ENCODE results near the gene AOX1. TPM values are rescaled to one million over a fixed set of nuclear protein-coding genes. Genes with fewer than 3 reads are reported as not detected.

Gene AOX1
- total RNA-seq, 1 experiment from 2014 or later: 3.0 TPM

DNA sequence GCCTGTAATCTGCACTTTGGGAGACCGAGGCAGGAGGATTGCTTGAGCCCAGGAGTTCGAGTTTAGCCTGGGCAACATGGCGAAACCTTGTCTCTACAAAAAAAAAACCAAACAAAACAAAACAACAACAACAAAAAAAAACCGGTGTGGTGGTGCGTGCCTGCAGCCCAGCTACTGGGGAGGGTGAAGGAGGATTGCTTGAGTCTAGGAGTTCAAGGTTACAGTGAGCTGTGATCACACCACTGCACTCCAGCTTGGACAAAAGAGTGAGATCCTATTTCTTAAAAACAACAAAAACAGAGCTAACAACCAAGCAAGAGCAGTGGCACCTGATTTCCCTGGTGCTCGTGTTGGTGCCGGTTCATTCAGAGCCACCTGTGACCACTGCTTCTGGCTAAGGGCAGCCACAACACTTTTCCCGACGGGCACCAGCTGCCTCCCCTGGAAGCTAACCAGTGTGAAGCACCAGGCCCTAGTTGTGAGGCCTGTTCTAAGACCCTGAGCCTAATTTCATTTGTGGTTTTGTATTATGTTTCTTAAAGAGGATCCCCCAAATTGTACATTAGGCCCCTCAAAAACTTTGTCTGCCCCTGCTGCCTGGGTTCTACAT is 1.3 kb downstream of the AOX1 start:
- TF ChIP-seq TCF7L2 (IDR thresholded peaks at IDR 0.05; ENCODE audit: low read depth, low read length) (no peak), POLR2AphosphoS5 (IDR thresholded peaks at IDR 0.05; ENCODE audit: low read depth, low read length) (no peak), SIN3A (IDR thresholded peaks at IDR 0.05; ENCODE audit: borderline replicate concordance, insufficient read depth, low read depth, low read length) (no peak)
- TF ChIP-seq, protein P1, sequence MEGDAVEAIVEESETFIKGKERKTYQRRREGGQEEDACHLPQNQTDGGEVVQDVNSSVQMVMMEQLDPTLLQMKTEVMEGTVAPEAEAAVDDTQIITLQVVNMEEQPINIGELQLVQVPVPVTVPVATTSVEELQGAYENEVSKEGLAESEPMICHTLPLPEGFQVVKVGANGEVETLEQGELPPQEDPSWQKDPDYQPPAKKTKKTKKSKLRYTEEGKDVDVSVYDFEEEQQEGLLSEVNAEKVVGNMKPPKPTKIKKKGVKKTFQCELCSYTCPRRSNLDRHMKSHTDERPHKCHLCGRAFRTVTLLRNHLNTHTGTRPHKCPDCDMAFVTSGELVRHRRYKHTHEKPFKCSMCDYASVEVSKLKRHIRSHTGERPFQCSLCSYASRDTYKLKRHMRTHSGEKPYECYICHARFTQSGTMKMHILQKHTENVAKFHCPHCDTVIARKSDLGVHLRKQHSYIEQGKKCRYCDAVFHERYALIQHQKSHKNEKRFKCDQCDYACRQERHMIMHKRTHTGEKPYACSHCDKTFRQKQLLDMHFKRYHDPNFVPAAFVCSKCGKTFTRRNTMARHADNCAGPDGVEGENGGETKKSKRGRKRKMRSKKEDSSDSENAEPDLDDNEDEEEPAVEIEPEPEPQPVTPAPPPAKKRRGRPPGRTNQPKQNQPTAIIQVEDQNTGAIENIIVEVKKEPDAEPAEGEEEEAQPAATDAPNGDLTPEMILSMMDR (IDR thresholded peaks at IDR 0.05): no peak
- TF ChIP-seq, protein P2, sequence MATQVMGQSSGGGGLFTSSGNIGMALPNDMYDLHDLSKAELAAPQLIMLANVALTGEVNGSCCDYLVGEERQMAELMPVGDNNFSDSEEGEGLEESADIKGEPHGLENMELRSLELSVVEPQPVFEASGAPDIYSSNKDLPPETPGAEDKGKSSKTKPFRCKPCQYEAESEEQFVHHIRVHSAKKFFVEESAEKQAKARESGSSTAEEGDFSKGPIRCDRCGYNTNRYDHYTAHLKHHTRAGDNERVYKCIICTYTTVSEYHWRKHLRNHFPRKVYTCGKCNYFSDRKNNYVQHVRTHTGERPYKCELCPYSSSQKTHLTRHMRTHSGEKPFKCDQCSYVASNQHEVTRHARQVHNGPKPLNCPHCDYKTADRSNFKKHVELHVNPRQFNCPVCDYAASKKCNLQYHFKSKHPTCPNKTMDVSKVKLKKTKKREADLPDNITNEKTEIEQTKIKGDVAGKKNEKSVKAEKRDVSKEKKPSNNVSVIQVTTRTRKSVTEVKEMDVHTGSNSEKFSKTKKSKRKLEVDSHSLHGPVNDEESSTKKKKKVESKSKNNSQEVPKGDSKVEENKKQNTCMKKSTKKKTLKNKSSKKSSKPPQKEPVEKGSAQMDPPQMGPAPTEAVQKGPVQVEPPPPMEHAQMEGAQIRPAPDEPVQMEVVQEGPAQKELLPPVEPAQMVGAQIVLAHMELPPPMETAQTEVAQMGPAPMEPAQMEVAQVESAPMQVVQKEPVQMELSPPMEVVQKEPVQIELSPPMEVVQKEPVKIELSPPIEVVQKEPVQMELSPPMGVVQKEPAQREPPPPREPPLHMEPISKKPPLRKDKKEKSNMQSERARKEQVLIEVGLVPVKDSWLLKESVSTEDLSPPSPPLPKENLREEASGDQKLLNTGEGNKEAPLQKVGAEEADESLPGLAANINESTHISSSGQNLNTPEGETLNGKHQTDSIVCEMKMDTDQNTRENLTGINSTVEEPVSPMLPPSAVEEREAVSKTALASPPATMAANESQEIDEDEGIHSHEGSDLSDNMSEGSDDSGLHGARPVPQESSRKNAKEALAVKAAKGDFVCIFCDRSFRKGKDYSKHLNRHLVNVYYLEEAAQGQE (IDR thresholded peaks at IDR 0.05; ENCODE audit: insufficient read depth in 1 of 2, low read depth in 2 of 2, low read length in 1 of 2): no peak
- H3K27ac ChIP-seq (ENCODE audit: low read length): no peak overlapping the region
- DNase-seq (ENCODE audit: low read depth, low spot score): no peak
- no peaks in the 10 kb centered on the region for H3K27me3 ChIP-seq (ENCODE audit: control insufficient read depth, insufficient read depth, low read length)
- POLR2A ChIA-PET: no interaction called here
- no TSS peak for BruUV-seq (replicated peaks)
- intact Hi-C loops (cut with micrococcal nuclease; ENCODE audit: unreplicated experiment): no loop called here
- H3K36me3 ChIP-seq (ENCODE audit: control insufficient read depth, insufficient read depth, low read length): no peaks in the 10 kb centered on the region; the same call in 1 of the 2 replicates
- H3K4me3 ChIP-seq (ENCODE audit: low read depth in 2 of 2, low read length in 2 of 2): no peak overlapping the region
- CTCF ChIA-PET: interaction anchor here (0.7 kb wide), 1 partner anchor 114 kb away, joined by 5 read pairs; no protein-coding TSS in a partner anchor
- H3K9me3 ChIP-seq (ENCODE audit: control insufficient read depth, insufficient read depth, low read depth, low read length): no peaks in the 10 kb centered on the region
- peaks cover 12% of the 10 kb centered on the region for H3K4me1 ChIP-seq (ENCODE audit: control insufficient read depth, insufficient read depth, low read length)
- no peak for ATAC-seq
- in situ Hi-C loops (cut with HindIII; ENCODE audit: low pct_unique_long_range_greater_than_20kb, low sequenced_read_pairs): no loop called here

DNA sequence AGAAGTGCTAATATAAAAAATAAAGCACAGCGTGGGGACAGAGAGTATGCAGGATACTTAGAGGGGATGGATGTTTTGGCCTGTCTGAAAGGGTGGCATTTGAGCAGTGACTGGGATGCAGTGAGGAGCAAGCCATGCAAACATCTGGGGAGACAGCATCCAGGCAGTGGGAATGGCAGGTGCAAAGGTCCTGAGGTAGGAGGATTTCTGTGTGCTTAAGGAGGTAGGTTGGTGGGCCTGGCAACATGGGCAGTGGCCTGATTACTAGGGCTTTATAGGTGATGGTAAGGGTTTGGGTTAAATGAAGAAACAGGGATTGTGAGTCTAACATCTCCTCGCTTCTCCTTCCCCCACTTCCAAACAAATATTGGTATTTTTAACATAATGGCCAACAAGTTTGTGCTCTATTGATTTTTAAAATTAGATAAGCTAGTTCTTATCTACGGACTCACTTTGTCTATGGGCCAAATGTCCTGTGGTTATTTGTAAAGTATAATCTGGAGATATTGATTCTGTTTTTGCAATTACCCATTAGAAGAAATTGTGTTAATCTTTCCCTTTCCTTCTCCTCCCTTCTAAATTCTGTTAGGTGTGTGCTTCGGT is 2.4 kb downstream of the AOX1 start:
- in situ Hi-C loops (cut with HindIII; ENCODE audit: low pct_unique_long_range_greater_than_20kb, low sequenced_read_pairs) (no loop called here), intact Hi-C loops (cut with micrococcal nuclease; ENCODE audit: unreplicated experiment) (no loop called here)
- Histone ChIP-seq H3K27ac (ENCODE audit: low read length) (no peak overlapping the region), H3K4me3 (ENCODE audit: low read depth in 2 of 2, low read length in 2 of 2) (no peak overlapping the region), H3K9me3 (ENCODE audit: control insufficient read depth, insufficient read depth, low read depth, low read length) (no peaks in the 10 kb centered on the region), H3K27me3 (ENCODE audit: control insufficient read depth, insufficient read depth, low read length) (no peaks in the 10 kb centered on the region), H3K36me3 (ENCODE audit: control insufficient read depth, insufficient read depth, low read length) (no peaks in the 10 kb centered on the region; the same call in 1 of the 2 replicates), H3K4me1 (ENCODE audit: control insufficient read depth, insufficient read depth, low read length) (peaks cover 12% of the 10 kb centered on the region)
- TF ChIP-seq SIN3A (IDR thresholded peaks at IDR 0.05; ENCODE audit: borderline replicate concordance, insufficient read depth, low read depth, low read length) (no peak), POLR2AphosphoS5 (IDR thresholded peaks at IDR 0.05; ENCODE audit: low read depth, low read length) (no peak), TCF7L2 (IDR thresholded peaks at IDR 0.05; ENCODE audit: low read depth, low read length) (no peak)
- TF ChIP-seq, protein P2 (IDR thresholded peaks at IDR 0.05; ENCODE audit: insufficient read depth in 1 of 2, low read depth in 2 of 2, low read length in 1 of 2): no peak
- TF ChIP-seq, protein P1 (IDR thresholded peaks at IDR 0.05): no peak
- ChIA-PET POLR2A (interaction anchor here (0.6 to 0.7 kb wide), 2 partner anchors 13 to 413 kb away, joined by 6 to 14 read pairs; no protein-coding TSS in a partner anchor), CTCF (no interaction called here)
- DNase-seq (ENCODE audit: low read depth, low spot score): no peak
- no TSS peak for BruUV-seq (replicated peaks)
- ATAC-seq: no peak

Data from Panc1 (cell line).